RCC 7860 (cell line): ENCODE results near the gene FLVCR1.
A peak's percentile ranks its signal among the peaks of the same experiment; 100 is the strongest.
"Not testable (repeated sequence)": the region's sequence is repeated elsewhere in the genome, so short reads cannot be mapped to it uniquely, and the experiment has no call there.

Experiments used
- DNase-seq: peaks from one replicate; pipeline ENCODE4 v3.0.0-alpha.2; 2015; ENCODE audit warnings: low spot score
- FAIRE-seq: peaks from 2 replicates; lab custom pipeline; 2012; peaks lifted over from hg19 to GRCh38; lab: Jason Lieb, UNC

Gene FLVCR1

GRCh38 chr1:212858461-212859265, 588 bp downstream of the FLVCR1 start:
- FAIRE-seq (no peak), DNase-seq (peak; percentile 18)

- FAIRE-seq (no peak), DNase-seq (no peak)
Measured at GRCh38 chr1:212860713-212861581, 2.9 kb downstream of the FLVCR1 start.

GRCh38 chr1:212862111-212862690, 4.1 kb downstream of the FLVCR1 start:
- FAIRE-seq (no peak), DNase-seq (no peak)

GRCh38 chr1:212863345-212863744, 5.3 kb downstream of the FLVCR1 start:
- not testable (repeated sequence) for FAIRE-seq, DNase-seq

GRCh38 chr1:212864201-212864600, 6.1 kb downstream of the FLVCR1 start:
- DNase-seq (no peak), FAIRE-seq (no peak)

- DNase-seq (no peak), FAIRE-seq (no peak)
Measured at GRCh38 chr1:212867192-212867591, 9.1 kb downstream of the FLVCR1 start.

- DNase-seq (no peak), FAIRE-seq (no peak)
Measured at GRCh38 chr1:212871976-212872375, 13.9 kb downstream of the FLVCR1 start.

GRCh38 chr1:212873518-212873917, 15.4 kb downstream of the FLVCR1 start:
- DNase-seq (no peak), FAIRE-seq (no peak)

GRCh38 chr1:212878418-212878817, 20.3 kb downstream of the FLVCR1 start:
- DNase-seq: no peak
- no peak for FAIRE-seq

GRCh38 chr1:212879947-212880690, 22.0 kb downstream of the FLVCR1 start:
- FAIRE-seq (no peak), DNase-seq (no peak)

- DNase-seq: no peak
- no peak for FAIRE-seq
Measured at GRCh38 chr1:212884592-212884991, 26.5 kb downstream of the FLVCR1 start.

- no peak for FAIRE-seq
Measured at GRCh38 chr1:212892108-212892507, 34.0 kb downstream of the FLVCR1 start.

GRCh38 chr1:212899845-212900244, 41.8 kb downstream of the FLVCR1 start:
- DNase-seq (no peak), FAIRE-seq (no peak)

More at GRCh38 chr1:212892108-212892507, 34.0 kb downstream of the FLVCR1 start:
- no peak for DNase-seq

GRCh38 chr1:212901290-212901689, 43.2 kb downstream of the FLVCR1 start:
- no peak for DNase-seq
- no peak for FAIRE-seq

- FAIRE-seq (no peak), DNase-seq (no peak)
Measured at GRCh38 chr1:212902054-212902453, 44.0 kb downstream of the FLVCR1 start.

GRCh38 chr1:212903664-212904063, 45.6 kb downstream of the FLVCR1 start:
- FAIRE-seq (no peak), DNase-seq (no peak)

- FAIRE-seq, DNase-seq: not testable (repeated sequence)
Measured at GRCh38 chr1:212908071-212908470, 50.0 kb downstream of the FLVCR1 start.

GRCh38 chr1:212908971-212909370, 50.9 kb downstream of the FLVCR1 start:
- no peak for DNase-seq
- no peak for FAIRE-seq

- DNase-seq: no peak
- FAIRE-seq: no peak
Measured at GRCh38 chr1:212909652-212910063, 51.6 kb downstream of the FLVCR1 start.

- FAIRE-seq, DNase-seq: not testable (repeated sequence)
Measured at GRCh38 chr1:212910213-212910612, 52.1 kb downstream of the FLVCR1 start.

- FAIRE-seq, DNase-seq: not testable (repeated sequence)
Measured at GRCh38 chr1:212913638-212914037, 55.6 kb downstream of the FLVCR1 start.
